ENCODE results near the gene C1orf53.

DNA sequence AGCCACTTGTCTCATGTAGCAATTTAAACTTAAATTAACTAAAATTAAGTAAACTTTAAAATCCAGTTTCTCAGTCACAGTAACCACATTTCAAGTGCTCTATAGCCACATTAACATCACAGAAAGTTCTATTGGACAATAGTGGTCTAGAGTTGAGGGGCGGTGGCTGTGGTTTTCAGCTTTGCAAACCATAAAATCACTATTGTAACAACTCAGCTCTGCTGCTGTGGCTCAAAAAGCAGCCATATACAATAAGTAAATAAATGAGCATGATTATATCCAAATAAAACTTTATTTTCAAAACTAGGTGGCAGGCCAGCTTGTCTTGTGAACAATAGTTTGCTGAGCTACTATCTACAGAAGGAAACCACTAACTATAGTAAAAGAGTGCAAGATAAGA, 43.4 kb upstream of the C1orf53 start:
- TF ChIP-seq, protein P1, sequence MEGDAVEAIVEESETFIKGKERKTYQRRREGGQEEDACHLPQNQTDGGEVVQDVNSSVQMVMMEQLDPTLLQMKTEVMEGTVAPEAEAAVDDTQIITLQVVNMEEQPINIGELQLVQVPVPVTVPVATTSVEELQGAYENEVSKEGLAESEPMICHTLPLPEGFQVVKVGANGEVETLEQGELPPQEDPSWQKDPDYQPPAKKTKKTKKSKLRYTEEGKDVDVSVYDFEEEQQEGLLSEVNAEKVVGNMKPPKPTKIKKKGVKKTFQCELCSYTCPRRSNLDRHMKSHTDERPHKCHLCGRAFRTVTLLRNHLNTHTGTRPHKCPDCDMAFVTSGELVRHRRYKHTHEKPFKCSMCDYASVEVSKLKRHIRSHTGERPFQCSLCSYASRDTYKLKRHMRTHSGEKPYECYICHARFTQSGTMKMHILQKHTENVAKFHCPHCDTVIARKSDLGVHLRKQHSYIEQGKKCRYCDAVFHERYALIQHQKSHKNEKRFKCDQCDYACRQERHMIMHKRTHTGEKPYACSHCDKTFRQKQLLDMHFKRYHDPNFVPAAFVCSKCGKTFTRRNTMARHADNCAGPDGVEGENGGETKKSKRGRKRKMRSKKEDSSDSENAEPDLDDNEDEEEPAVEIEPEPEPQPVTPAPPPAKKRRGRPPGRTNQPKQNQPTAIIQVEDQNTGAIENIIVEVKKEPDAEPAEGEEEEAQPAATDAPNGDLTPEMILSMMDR (IDR thresholded peaks at IDR 0.05): no peak
- no peak for TF ChIP-seq POLR2AphosphoS5 (IDR thresholded peaks at IDR 0.05)
- TF ChIP-seq POLR2A (IDR thresholded peaks at IDR 0.05): no peak

Measured in suprapubic skin (tissue), 4 donors.